Effector CD8-positive, alpha-beta T cell (primary cell): ENCODE data around the gene TGFBRAP1.

Experiments
- DNase-seq: peaks from one replicate; lab custom pipeline; 2025; lab: John Stamatoyannopoulos, UW

TGFBRAP1 gene

GRCh38 chr2:105315314-105315713 lies 14.2 kb downstream of the TGFBRAP1 start:
- DNase-seq = no peak

- no peak for DNase-seq
Measured at GRCh38 chr2:105313877-105314276, 15.7 kb downstream of the TGFBRAP1 start.

- no peak for DNase-seq
Measured at GRCh38 chr2:105309147-105309545, 20.4 kb downstream of the TGFBRAP1 start.

GRCh38 chr2:105308382-105309146 lies 21.0 kb downstream of the TGFBRAP1 start:
- DNase-seq = no peak

- DNase-seq = no peak
Measured at GRCh38 chr2:105307962-105308361, 21.6 kb downstream of the TGFBRAP1 start.

GRCh38 chr2:105307550-105307949 lies 22.0 kb downstream of the TGFBRAP1 start:
- DNase-seq = no peak

GRCh38 chr2:105307146-105307545 lies 22.4 kb downstream of the TGFBRAP1 start:
- DNase-seq = no peak

- no peak for DNase-seq
Measured at GRCh38 chr2:105301646-105302045, 27.9 kb downstream of the TGFBRAP1 start.

- no peak for DNase-seq
Measured at GRCh38 chr2:105299290-105299689, 30.2 kb downstream of the TGFBRAP1 start.

GRCh38 chr2:105298017-105298416 lies 31.5 kb downstream of the TGFBRAP1 start:
- DNase-seq = no peak

- DNase-seq = no peak
Measured at GRCh38 chr2:105297216-105297615, 32.3 kb downstream of the TGFBRAP1 start.

GRCh38 chr2:105296017-105296611 lies 33.4 kb downstream of the TGFBRAP1 start:
- no peak for DNase-seq

- no peak for DNase-seq
Measured at GRCh38 chr2:105294844-105295481, 34.6 kb downstream of the TGFBRAP1 start.

GRCh38 chr2:105294046-105294445 lies 35.5 kb downstream of the TGFBRAP1 start:
- DNase-seq = no peak

- DNase-seq = no peak
Measured at GRCh38 chr2:105291981-105292380, 37.6 kb downstream of the TGFBRAP1 start.

- no peak for DNase-seq
Measured at GRCh38 chr2:105290981-105291660, 38.4 kb downstream of the TGFBRAP1 start.

GRCh38 chr2:105288133-105288532 lies 41.4 kb downstream of the TGFBRAP1 start:
- DNase-seq = no peak

GRCh38 chr2:105287692-105288091 lies 41.8 kb downstream of the TGFBRAP1 start:
- DNase-seq = no peak

- DNase-seq = no peak
Measured at GRCh38 chr2:105283532-105283931, 46.0 kb downstream of the TGFBRAP1 start.

GRCh38 chr2:105280281-105280680 lies 49.3 kb downstream of the TGFBRAP1 start:
- no peak for DNase-seq

GRCh38 chr2:105279126-105279525 lies 50.4 kb downstream of the TGFBRAP1 start:
- no peak for DNase-seq

- DNase-seq = no peak
Measured at GRCh38 chr2:105278654-105279053, 50.9 kb downstream of the TGFBRAP1 start.

- DNase-seq = no peak
Measured at GRCh38 chr2:105274046-105274445, 55.5 kb downstream of the TGFBRAP1 start.
